Sigmoid colon (tissue), 7 donors: Measurements from ENCODE around the gene TMEM53. TPM values are rescaled to one million over a fixed set of nuclear protein-coding genes. Genes with fewer than 3 reads are reported as not detected.

ENCODE experiments used
- DNase-seq: peaks from one replicate; pipeline ENCODE4 v3.0.0-alpha.2; 2019
- H3K27ac ChIP-seq, 4 donors: fragments of 200-600 bp; sonication (generic); one replicate each; pipeline ENCODE4 v1.5.1; 2016 to 2019; ENCODE audit warnings: mild to moderate bottlenecking in 1 of 4
- H3K27me3 ChIP-seq, 3 donors: fragments of 200-600 bp; sonication (generic); one replicate each; pipeline ENCODE4 v1.5.1; 2019; ENCODE audit warnings: mild to moderate bottlenecking in 1 of 3
- H3K36me3 ChIP-seq, 4 donors: fragments of 200-600 bp; sonication (generic); one replicate each; pipeline ENCODE4 v1.5.1; 2016 to 2019
- H3K4me1 ChIP-seq, 4 donors: fragments of 200-600 bp; sonication (generic); one replicate each; pipeline ENCODE4 v1.5.1; 2017 to 2019
- H3K4me3 ChIP-seq, 4 donors: fragments of 200-600 bp; sonication (generic); one replicate each; pipeline ENCODE4 v1.5.1; 2017 to 2019; ENCODE audit warnings: mild to moderate bottlenecking in 2 of 4, moderate library complexity in 1 of 4
- H3K9me3 ChIP-seq, 4 donors: fragments of 200-600 bp in 3 of 4; sonication (generic) in 3 of 4; one replicate each; pipeline versions ENCODE4 v1.5.1 to v1.6.1; 2013 to 2019
- EP300 ChIP-seq, 4 donors: sonication (generic); formaldehyde crosslinking; IDR thresholded peaks; one replicate each; pipeline ENCODE4 v1.6.1; 2017; ENCODE audit warnings: antibody characterized with exemption in 4 of 4
- POLR2A ChIP-seq, 2 donors: fragments of 450-650 bp; IDR thresholded peaks; one replicate each; pipeline ENCODE4 v1.6.1; 2016; ENCODE audit warnings: antibody characterized with exemption in 2 of 2, mild to moderate bottlenecking in 2 of 2, moderate library complexity in 2 of 2
- POLR2AphosphoS5 ChIP-seq, 4 donors: sonication (generic); formaldehyde crosslinking; IDR thresholded peaks; one replicate each; pipeline ENCODE4 v1.6.1; 2017; ENCODE audit warnings: antibody characterized with exemption in 4 of 4
- WGBS, 2 donors: extraction: QIAGEN DNeasy Blood & Tissue Kit; methylation state at CpG; one replicate each; pipeline ENCODE4 v1.1.7; 2013; 5-methylcytosine and 5-hydroxymethylcytosine counted together
- intact Hi-C: fragments of 100-400 bp; cut with DNase I; formaldehyde crosslinking; loops from one replicate; pipeline ENCODE4 v1.15.1; 2023
- polyA plus RNA-seq, 3 donors: library from polyadenylated mRNA; stranded (reverse); fragments of 200-250 nt; gene quantifications; one replicate each; pipeline ENCODE4 v1.2.3, GENCODE V29; 2013
- total RNA-seq, 4 donors: library from RNA; depleted of rRNA; stranded (reverse); fragments of >200 nt; gene quantifications; one replicate each; pipeline ENCODE4 v1.1.0, GENCODE V29; 2016
- TF ChIP-seq, protein P1 (sequence below), 4 experiments: fragments of 450-650 bp in 3 of 4; fragments of 200-600 bp in 1 of 4; IDR thresholded peaks; one replicate each; pipeline ENCODE4 v1.5.1; 2016 to 2019; ENCODE audit warnings: antibody characterized with exemption in 4 of 4, mild to moderate bottlenecking in 3 of 4, moderate library complexity in 2 of 4
- donor health status: healthy with polysubstance abuse.
- donor health status: Bipolar disorder and iron deficiency.
- donor health status: healthy.

Gene TMEM53
- total and polyA plus RNA-seq, 7 donors = 1.7 to 29.7 (median 5.6) TPM

DNA sequence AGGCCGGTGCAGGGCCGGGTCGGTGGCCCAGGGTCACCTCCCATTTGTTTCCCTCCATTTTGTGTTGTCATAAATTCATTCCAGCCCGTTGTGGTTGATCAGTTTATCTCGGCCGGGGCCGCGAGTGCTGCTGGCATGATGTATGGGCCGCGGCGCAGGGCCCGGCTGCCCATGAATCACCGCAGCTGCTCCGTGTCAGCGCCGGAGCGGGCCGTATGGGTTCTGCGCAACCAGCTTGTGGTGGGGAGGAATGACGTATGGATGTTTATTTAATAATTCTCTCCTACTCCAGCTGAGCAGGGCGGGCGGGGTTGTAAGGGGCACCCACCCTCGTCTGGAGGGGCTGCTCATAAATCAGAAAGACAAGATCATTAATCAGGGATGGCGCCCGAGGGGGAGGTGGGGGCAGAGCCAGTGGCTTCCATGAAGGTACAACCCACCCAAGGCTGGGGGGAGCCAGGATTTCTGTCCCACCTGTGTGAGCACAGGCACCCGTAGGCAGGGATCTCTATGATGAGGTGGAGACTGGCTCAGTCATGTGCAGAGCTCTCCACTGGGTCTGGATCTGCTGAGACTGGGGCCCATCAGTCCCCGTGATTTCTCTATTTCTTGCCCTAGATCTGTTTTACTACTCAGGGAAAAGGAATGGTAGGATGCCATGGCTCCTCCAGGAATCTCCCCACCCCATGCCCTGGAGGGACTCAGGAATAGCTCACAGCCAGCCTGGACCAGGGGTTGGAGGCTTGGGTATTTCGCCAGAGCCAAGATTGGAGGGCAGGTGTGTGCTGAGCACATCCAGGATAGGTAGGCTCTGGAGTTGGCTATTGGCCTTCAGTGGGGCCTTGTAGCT lies 27.8 kb downstream of the TMEM53 start:
- no peaks in the 10 kb centered on the region for H3K9me3 ChIP-seq
- no peaks in the 10 kb centered on the region for H3K27me3 ChIP-seq
- H3K4me1 ChIP-seq = peaks cover 0 to 74% (median 57%) of the 10 kb centered on the region in 4 donors
- 85 to 86% methylated on average over 28 of the region's 28 CpGs for WGBS, 2 donors
- peak in 2 of 4 donors; percentile 76 to 80 for TF ChIP-seq EP300 (IDR thresholded peaks at IDR 0.05)
- TF ChIP-seq, protein P1, sequence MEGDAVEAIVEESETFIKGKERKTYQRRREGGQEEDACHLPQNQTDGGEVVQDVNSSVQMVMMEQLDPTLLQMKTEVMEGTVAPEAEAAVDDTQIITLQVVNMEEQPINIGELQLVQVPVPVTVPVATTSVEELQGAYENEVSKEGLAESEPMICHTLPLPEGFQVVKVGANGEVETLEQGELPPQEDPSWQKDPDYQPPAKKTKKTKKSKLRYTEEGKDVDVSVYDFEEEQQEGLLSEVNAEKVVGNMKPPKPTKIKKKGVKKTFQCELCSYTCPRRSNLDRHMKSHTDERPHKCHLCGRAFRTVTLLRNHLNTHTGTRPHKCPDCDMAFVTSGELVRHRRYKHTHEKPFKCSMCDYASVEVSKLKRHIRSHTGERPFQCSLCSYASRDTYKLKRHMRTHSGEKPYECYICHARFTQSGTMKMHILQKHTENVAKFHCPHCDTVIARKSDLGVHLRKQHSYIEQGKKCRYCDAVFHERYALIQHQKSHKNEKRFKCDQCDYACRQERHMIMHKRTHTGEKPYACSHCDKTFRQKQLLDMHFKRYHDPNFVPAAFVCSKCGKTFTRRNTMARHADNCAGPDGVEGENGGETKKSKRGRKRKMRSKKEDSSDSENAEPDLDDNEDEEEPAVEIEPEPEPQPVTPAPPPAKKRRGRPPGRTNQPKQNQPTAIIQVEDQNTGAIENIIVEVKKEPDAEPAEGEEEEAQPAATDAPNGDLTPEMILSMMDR (IDR thresholded peaks at IDR 0.05) = no peak
- TF ChIP-seq POLR2A (IDR thresholded peaks at IDR 0.05) = no peak
- peak; percentile 66 to 82 (median 75) for TF ChIP-seq POLR2AphosphoS5 (IDR thresholded peaks at IDR 0.05)
- peaks cover 19 to 79% (median 39%) of the 10 kb centered on the region in 4 donors for H3K36me3 ChIP-seq
- H3K4me3 ChIP-seq = peak overlapping the region in 1 of 4 donors; percentile 2
- H3K27ac ChIP-seq = peak overlapping the region; percentile 86 to 92 (median 90)
- intact Hi-C loops = loop anchor here (2.0 kb wide), 1 partner anchor 30 kb away; no protein-coding TSS in a partner anchor
- peak; percentile 90 for DNase-seq

DNA sequence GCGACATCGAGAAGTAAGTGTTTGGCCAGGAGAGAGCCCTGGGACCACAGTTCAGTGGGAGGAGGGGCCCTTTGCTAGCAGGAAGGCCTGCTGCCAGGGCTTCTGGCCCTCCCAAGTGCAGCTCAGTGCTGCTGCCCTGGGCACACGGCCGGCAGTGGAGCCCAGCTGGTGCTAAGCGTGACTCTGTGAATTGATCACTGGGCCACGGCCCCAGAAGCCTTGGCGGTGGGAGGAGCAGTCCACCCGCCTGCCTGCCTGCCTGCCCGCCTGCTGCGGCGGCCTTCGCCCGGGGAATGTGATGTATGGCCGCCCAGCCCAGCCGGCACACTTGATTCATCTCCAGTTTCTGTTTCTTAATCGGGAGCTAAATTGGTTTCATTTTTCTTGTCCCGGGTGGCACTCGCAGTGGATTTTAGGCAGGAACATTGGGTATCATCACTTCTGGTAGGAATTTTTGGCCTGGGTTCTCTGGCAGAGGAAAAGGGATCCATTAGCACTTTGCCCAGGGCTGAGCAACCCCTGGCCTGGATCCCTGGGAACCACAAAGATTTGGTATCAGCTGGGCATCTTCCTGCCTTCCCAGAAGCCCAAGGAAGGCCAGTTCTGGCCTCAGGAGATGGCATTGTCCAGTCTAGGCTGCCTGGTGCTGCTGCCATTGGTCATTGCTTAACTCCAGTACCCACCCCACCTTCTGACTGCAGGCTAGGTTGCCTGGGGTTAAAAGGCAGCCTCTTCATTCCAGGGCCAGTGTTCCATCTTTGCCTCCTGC lies 28.6 kb downstream of the TMEM53 start:
- 85 to 87% methylated on average over 18 of the region's 18 CpGs for WGBS, 2 donors
- intact Hi-C loops = loop anchor here (2.0 kb wide), 1 partner anchor 29 kb away; no protein-coding TSS in a partner anchor
- TF ChIP-seq EP300 (IDR thresholded peaks at IDR 0.05) (peak in 1 of 4 donors; percentile 3), POLR2AphosphoS5 (IDR thresholded peaks at IDR 0.05) (peak in 2 of 4 donors; percentile 45 to 56), POLR2A (IDR thresholded peaks at IDR 0.05) (no peak)
- TF ChIP-seq, protein P1 (IDR thresholded peaks at IDR 0.05) = no peak
- no peaks in the 10 kb centered on the region for H3K27me3 ChIP-seq
- H3K9me3 ChIP-seq = no peaks in the 10 kb centered on the region
- peaks cover 0 to 80% (median 64%) of the 10 kb centered on the region in 4 donors for H3K4me1 ChIP-seq
- H3K36me3 ChIP-seq = peaks cover 12 to 79% (median 36%) of the 10 kb centered on the region in 4 donors
- peak overlapping the region; percentile 86 to 92 (median 90) for H3K27ac ChIP-seq
- peak overlapping the region in 1 of 4 donors; percentile 2 for H3K4me3 ChIP-seq
- peak; percentile 86 for DNase-seq

DNA sequence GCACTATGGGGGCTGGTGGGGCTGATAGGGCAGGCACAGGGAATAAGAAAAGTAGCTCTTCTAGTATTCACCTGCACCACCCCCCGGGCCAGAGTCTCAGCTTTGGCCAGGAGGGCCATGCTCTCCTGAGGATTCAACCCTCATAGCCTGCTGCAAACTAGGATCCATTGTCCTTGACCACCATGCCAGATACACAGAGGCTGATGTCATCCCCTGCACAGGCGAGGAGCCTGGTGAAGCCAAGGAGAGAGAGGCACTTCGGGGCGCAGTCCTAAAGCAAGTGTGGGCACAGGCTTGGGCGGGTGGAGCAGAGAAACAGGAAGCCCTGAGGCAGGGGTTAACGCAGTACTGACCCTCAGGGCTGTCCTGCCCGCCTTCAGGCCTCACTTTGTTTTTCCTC lies 29.5 kb downstream of the TMEM53 start:
- Histone ChIP-seq H3K27me3 (no peaks in the 10 kb centered on the region), H3K27ac (peak overlapping the region; percentile 86 to 92 (median 90)), H3K4me3 (no peak overlapping the region), H3K9me3 (no peaks in the 10 kb centered on the region), H3K4me1 (peaks cover 0 to 80% (median 65%) of the 10 kb centered on the region in 4 donors), H3K36me3 (peaks cover 4 to 79% (median 36%) of the 10 kb centered on the region in 4 donors)
- 94% methylated on average over 7 of the region's 7 CpGs for WGBS, 2 donors
- TF ChIP-seq EP300 (IDR thresholded peaks at IDR 0.05) (no peak), POLR2AphosphoS5 (IDR thresholded peaks at IDR 0.05) (no peak), POLR2A (IDR thresholded peaks at IDR 0.05) (no peak)
- TF ChIP-seq, protein P1 (IDR thresholded peaks at IDR 0.05) = no peak
- intact Hi-C loops = no loop called here
- no peak for DNase-seq

DNA sequence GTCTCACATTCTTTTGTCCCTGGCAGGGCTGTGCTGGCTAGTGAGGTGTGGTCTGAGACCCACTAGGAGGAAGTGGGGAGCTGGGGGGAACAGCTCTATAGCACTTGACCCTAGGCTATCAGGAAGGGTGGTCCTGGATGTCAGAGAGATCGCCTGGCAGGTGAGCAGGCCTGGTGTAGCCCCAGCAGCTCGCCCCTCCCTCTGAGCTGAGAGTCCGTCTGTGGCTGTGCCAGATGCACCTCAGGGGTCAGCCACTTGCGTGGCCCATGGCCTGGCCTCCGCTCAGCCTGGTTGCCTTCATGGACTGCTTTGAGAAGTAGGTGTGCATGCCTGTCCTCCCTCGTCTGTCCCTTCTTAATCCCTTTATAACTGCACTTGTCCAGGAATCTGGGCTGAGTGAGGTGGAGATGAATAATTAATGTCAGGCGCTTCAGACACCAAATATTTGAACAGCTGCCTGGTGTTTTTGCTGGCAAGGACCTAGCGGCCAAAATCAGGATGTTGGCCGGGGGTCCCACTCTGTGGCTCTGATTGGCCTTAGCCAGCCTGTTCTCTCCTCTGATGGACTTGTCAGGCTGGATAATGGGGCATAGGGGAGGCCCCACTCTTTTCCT lies 30.5 kb downstream of the TMEM53 start:
- Histone ChIP-seq H3K4me1 (peaks cover 0 to 87% (median 71%) of the 10 kb centered on the region in 4 donors), H3K9me3 (no peaks in the 10 kb centered on the region), H3K36me3 (peaks cover 0 to 80% (median 34%) of the 10 kb centered on the region in 4 donors), H3K27ac (peak overlapping the region; percentile 86 to 92 (median 90)), H3K27me3 (no peaks in the 10 kb centered on the region), H3K4me3 (no peak overlapping the region)
- no peak for DNase-seq
- intact Hi-C loops = no loop called here
- WGBS, 2 donors = 73 to 83% methylated on average over 9 of the region's 9 CpGs
- TF ChIP-seq EP300 (IDR thresholded peaks at IDR 0.05) (no peak), POLR2AphosphoS5 (IDR thresholded peaks at IDR 0.05) (no peak), POLR2A (IDR thresholded peaks at IDR 0.05) (no peak)
- TF ChIP-seq, protein P1 (IDR thresholded peaks at IDR 0.05) = no peak
